GM12891 (cell line): ENCODE results near the gene LCP1.
A peak's percentile ranks its signal among the peaks of the same experiment; 100 is the strongest.

Experiments
- DNase-seq: peaks from one replicate; pipeline ENCODE4 v3.0.0; 2011; ENCODE audit warnings: low spot score; ENCODE audit not compliant: insufficient read length
- FAIRE-seq: peaks from 2 replicates; lab custom pipeline; 2011; peaks lifted over from hg19 to GRCh38; lab: Jason Lieb, UNC
- PAX5 ChIP-seq: IDR thresholded peaks from 2 replicates; pipeline ENCODE4 v1.6.1; 2011; ENCODE audit warnings: low read length, moderate library complexity, mild to moderate bottlenecking; ENCODE audit not compliant: insufficient read depth, severe bottlenecking
- POLR2A ChIP-seq: IDR thresholded peaks from 2 replicates; pipeline ENCODE4 v1.6.1; 2011; ENCODE audit warnings: low read depth, low read length, control low read depth
- POLR2AphosphoS5 ChIP-seq: IDR thresholded peaks from 2 replicates; pipeline ENCODE4 v1.6.1; 2011; ENCODE audit warnings: low read depth, low read length, control low read depth
- POU2F2 ChIP-seq: IDR thresholded peaks from 2 replicates; pipeline ENCODE4 v1.6.1; 2011; ENCODE audit warnings: low read depth, mild to moderate bottlenecking, control low read depth, low read length, moderate library complexity
- SPI1 ChIP-seq: IDR thresholded peaks from 2 replicates; pipeline ENCODE4 v1.6.1; 2011; ENCODE audit warnings: low read depth, low read length, control low read depth
- TAF1 ChIP-seq: IDR thresholded peaks from 2 replicates; pipeline ENCODE4 v1.6.1; 2011; ENCODE audit warnings: low read depth, low read length, control low read depth

Gene LCP1

DNA sequence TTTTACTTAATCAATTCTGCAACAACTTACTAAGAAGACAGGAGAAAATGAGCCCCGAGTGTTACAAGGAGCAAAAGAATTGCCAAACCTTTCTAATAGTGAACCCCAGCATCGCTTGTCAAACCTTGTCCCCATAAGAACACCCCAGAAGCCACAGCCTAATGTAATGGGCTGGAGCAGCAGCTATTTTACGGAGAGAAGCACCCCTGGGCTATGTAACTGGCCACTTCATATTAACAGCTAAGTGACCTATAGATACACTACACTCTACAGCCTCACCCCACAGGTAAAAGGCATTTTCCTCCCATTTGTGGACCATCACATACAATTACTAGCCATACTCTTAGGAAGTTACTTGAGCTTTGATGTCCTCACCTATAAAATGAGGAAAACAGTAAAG, 49.9 kb downstream of the LCP1 start:
- peak; percentile 38; the same call in 1 of the 2 replicates for TF ChIP-seq POLR2A
- TF ChIP-seq PAX5 = no peak
- TF ChIP-seq POLR2AphosphoS5 = peak; percentile 67; the same call in 1 of the 2 replicates
- TF ChIP-seq SPI1 = no peak
- TF ChIP-seq TAF1 = no peak
- no peak for TF ChIP-seq POU2F2
- FAIRE-seq = peak; percentile 41
- DNase-seq = no peak

DNA sequence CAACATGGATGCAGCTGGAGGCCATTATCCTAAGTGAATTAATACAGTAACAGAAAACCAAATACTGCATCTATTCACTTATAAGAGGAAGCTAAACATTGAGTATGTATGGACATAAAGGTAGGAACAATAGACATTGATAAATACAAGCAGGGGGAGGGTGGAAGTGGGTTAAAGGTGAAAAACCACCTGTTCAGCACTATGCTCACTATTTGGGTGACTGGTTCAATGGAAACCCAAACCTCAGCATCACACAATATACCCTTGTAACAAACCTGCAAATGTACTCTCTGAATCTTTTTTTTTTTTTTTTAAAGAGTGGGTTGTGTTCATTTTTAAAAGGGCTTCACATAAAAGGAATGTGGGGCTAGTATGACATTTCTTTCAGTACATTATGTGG, 50.3 kb downstream of the LCP1 start:
- FAIRE-seq = no peak

DNA sequence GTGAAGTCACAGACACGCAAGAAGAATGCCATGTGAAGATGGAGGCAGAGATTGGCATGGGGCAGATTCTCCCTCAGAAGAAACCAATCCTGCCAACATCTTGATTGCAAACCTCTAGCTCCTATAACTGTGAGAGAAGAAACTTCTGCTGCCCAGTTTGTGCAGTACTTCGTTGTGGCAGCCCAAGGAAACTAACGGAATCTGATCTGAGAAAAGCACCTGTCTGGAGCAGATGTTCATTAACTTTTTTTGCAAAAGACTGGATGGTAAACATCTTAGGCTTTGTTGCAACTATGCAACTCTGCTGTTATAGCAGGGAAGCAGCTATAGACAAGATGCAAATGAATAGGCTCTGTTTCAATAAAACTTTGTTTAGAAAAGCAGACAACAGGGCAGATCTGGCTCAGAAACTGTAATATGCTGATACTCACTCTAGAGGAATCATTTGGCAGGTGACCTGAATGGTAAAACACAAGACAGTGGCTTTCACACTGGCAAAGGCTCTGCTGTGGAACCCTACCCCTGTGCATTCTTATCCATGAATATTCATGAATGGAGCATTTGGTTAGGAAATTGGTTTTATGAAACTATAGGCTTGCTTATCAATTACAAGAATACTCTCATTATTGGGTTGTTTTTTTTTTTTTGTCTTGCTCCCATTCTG, 51.9 kb downstream of the LCP1 start:
- FAIRE-seq (no peak), DNase-seq (no peak)
- TF ChIP-seq POLR2A = 0 out of 2 replicates have a peak, but pooled peaks have one; percentile 15
- no peak for TF ChIP-seq POLR2AphosphoS5
- TF ChIP-seq SPI1 = no peak
- no peak for TF ChIP-seq TAF1
- no peak for TF ChIP-seq PAX5
- no peak for TF ChIP-seq POU2F2

More for the DNA sequence above, 50.3 kb downstream of the LCP1 start:
- no peak for TF ChIP-seq SPI1
- TF ChIP-seq POLR2AphosphoS5 = no peak
- TF ChIP-seq POLR2A = no peak
- TF ChIP-seq PAX5 = no peak
- TF ChIP-seq TAF1 = no peak
- TF ChIP-seq POU2F2 = no peak
- no peak for DNase-seq

DNA sequence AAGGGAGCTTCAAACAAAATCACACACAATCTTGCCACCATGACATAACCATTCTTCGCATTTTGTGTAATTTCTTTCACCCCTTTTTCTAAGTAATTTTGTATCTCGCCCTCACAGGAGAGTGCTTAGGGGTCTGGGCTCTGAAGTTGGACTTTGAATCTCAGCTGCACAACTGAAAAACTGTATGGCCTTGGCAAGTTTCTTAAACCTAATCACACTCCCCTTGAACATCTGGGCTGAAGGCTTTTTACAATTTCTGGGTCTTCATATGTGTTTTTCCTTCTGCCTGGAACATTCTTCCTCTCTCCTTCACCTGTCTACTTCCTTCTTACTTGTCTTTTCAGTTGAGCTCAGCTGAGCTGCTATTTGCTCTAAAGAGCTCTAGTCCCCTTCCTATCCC, 52.9 kb downstream of the LCP1 start:
- no peak for FAIRE-seq

DNA sequence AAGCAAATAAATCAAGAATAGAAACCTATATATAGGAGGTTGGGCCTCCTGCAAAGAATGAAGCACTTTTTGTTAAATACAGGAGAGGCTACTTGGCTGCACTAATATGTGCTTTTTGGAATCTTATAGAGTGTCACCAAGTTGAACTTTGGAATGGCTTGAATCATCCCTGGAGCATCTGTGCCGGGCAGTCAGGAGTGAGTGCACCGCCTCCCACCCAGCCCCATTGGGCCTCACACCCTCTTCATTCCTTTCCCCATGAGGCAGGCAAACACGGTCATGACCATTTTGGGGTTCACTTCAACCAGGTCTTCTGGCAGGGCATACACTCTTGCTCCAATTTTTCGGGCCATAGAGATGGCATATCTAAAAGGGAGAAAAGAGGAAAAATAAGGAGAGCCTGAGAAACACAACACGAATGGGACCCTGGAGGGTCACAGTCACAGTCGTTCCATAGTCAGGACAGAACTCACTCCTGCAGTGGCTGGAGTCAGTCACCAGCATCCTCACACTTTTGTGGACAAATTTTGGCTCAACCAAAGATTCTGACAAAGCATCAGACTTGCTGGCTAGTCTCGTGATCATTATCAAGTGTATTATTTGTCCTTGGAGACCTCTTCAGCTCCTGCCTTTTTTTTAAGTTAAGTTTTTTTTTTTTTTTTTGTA, 54.5 kb downstream of the LCP1 start:
- TF ChIP-seq POLR2AphosphoS5 (no peak), POU2F2 (no peak), SPI1 (no peak), POLR2A (0 out of 2 replicates have a peak, but pooled peaks have one; percentile 34)
- DNase-seq = no peak
- FAIRE-seq = no peak

More for the DNA sequence above, 52.9 kb downstream of the LCP1 start:
- TF ChIP-seq POLR2AphosphoS5 = peak; percentile 65; the same call in 1 of the 2 replicates
- TF ChIP-seq PAX5 = no peak
- TF ChIP-seq POLR2A = peak; percentile 26; the same call in 1 of the 2 replicates
- DNase-seq = no peak

DNA sequence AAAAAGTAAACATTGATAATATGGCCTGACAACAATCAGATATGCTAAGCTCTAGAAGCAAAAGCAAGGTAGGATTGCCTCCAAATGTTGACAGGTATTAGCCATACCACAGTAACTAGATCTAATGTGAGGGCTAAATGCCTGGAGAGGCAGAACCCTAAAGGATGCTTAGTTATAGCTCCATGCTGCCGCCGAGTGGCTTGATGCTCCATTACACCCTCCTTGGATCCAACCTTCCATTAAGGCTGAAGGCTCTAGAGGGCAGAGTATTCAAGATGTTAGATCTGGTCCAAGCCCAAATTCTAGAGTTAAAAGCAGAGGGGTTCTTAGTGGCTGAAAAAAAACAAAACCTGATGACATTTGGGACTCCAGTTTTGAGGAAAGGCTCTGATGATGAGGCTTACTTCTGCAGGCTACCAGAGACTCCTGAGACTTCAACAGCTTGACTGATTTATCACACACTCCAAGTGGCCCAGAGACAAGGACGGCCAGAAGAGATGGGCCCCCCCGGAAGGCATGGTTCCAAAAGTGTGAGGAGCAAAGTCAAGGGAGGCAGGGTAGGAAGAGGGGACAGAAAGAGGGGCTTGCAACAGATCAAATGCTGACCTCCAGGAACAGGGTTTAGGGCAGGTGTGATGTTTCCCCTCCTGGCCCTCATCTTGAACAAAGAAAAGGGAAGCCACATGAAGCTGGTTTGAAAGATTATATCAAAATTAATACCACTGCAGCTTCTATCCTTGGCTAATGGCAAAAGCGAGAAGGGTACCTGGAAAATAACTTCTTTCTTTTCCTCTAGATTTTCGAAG, 55.2 kb downstream of the LCP1 start:
- peak; percentile 71 for FAIRE-seq
- TF ChIP-seq PAX5 (no peak), POU2F2 (0 out of 2 replicates have a peak, but pooled peaks have one; percentile 20), POLR2A (no peak)
- peak; percentile 22 for DNase-seq

DNA sequence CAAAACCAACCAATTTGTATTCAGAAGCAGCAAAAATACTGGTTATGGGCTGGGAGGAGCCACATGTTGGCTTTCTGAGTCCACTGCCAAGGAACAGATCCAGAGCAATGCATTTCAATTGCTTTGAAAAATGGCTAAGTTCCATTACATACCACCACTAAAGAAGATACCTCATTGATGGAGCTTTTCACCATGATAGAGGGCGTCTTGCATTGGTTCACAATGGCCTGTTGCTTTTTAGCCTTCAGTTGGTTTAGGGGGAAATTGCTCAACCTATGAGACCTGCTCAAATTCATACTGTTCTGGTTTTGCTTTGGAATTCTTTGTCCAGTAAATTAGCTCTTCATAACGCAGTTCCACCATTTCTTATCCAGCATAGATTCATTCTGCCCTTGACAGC, 55.9 kb downstream of the LCP1 start:
- DNase-seq = no peak
- FAIRE-seq = no peak
- peak; percentile 60; the same call in 1 of the 2 replicates for TF ChIP-seq POLR2AphosphoS5
- no peak for TF ChIP-seq POLR2A
- no peak for TF ChIP-seq SPI1

DNA sequence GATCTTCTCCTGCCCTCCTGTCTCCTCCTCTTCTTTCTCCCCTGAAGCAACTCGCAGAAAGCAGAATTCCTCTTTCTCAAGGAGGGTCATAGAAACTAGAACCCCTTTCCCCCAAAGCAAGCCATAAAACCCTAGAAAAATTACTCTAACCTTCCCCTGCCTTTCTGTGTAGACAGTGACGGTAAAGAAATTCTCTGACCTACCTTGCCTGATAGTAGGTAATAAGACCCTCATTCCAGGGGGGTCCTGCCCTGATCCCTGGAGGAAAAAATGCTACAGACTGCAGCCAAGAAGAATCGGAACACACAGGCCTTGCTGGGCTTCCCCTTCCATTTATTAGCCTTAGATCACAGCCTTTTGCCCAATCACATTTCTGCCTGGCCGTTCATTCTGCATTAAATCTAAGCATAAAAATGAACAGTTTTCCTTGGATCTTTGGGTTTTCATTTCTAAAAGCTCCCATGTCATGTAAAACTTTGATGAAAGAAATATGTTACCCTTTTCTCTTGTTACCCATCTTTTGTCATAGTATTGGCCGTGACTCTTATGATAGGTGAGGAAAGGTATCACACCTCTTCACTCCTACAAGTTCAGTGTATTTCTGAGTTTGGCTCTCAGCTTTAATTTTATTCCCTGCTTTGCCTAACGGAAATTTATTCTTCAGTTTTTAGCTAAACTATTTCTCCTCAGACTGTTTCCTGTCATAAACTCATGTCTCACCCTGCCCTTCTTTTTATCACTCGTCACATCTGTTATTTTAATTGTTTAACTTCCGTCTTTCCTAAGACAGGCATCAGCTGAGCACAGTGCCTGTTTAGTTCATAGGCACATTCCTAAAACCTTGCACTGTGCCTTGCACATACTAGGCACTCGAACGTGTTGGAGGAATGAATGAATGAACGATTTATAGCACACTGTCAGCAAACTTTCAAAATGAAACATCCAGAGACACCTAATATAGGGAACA, 56.7 kb downstream of the LCP1 start:
- DNase-seq (no peak), FAIRE-seq (peak; percentile 41)
- TF ChIP-seq TAF1 (no peak; the same call in 1 of the 2 replicates), PAX5 (no peak), POLR2A (peak; percentile 77), POU2F2 (peak; percentile 86), POLR2AphosphoS5 (peak; percentile 89)

DNA sequence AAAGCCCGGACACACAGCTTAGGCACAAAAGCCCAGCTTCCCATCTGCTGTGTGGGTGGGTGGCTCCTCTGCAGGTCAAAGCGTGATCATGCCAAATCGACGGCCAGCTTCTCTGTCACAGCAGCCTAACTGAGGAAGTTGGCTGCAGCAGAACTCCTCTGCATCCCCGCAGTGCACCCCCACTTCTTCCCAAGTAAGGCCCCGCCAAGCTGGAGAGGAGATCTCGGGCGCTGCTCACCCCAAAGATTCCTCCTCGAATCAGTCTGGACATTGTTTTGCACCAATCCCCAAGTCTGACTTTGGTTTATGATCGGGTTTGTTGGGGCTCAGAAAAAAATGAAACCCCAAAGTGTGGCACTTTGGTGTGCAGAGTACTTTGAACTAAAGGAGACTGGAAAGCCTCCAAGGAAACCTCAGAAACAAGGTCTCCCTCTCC, 57.4 kb downstream of the LCP1 start:
- FAIRE-seq (peak; percentile 60), DNase-seq (no peak)
- TF ChIP-seq POU2F2 (peak; percentile 88), POLR2AphosphoS5 (peak; percentile 87), TAF1 (no peak), SPI1 (no peak), PAX5 (no peak), POLR2A (peak; percentile 83; the same call in 1 of the 2 replicates)
